HG03378 (cell line): Measurements from ENCODE around the gene CACNA1C.

Experiments used
- ATAC-seq: cut with Tn5 transposase; IDR thresholded peaks from one replicate; pipeline ENCODE4 v1.9.1; 2021; ENCODE audit warnings: mild to moderate bottlenecking, moderate library complexity; ENCODE audit not compliant: unreplicated experiment

Gene CACNA1C

GRCh38 chr12:2335109-2335508 lies 282.3 kb downstream of the CACNA1C start:
- ATAC-seq = no peak

DNA sequence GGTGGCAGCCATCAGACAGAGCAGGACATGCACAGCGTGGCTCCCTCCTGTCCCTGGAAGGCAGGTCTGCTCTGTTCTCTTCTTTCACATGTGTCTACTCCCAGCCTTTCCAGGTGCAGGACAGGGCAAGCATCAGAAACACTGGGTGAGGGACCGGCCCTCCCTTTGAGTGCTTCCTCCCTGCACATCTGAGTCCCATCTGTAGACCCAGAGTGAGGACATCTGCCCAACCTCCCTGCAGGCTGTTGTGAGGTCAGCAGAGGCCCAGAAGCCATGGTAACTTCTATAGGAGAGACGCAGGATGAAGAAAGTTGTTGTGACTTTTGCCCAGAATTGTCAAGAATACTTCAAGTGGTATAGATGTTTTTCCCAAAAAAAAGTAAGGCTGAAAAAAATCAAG lies 282.7 kb downstream of the CACNA1C start:
- no peak for ATAC-seq

DNA sequence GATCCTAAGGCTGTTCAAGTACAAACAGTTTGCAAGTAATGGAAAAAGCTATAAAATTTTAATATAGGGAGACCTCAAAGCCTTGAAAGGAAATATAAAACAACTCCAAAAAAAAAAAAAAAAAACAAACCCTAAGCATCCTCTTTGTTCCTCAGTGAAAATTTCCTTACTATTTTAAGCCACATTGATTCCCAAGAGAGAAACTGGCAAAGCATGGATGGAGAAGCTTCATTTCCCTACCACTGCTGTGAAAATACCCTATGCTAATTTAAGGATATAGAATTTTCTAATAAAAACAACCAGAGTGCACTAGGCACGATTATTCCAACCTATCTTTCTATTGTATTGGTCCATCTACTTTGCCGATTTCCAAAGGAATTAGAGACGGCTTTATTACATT lies 283.1 kb downstream of the CACNA1C start:
- ATAC-seq = no peak

DNA sequence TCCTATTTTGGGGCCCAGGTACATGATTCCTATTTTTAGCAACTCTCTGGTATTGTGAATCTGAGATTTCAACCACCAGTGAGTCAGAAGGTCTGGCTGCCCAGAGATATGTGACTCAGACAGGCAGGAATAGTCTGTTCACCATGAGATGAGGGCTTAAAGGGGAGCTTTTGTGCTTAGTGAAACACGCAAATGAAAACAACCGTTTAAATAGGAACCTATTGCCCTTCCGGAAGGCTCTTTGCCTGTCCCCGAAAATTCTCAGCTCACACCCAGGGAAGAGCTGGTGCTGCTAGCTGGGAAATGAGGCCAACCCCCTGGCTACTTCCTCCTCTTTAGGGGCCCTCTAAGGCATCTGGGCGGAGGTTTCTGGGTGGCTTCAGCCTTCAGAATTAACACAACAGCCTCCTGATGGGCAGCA lies 283.6 kb downstream of the CACNA1C start:
- ATAC-seq = peak; percentile 93

DNA sequence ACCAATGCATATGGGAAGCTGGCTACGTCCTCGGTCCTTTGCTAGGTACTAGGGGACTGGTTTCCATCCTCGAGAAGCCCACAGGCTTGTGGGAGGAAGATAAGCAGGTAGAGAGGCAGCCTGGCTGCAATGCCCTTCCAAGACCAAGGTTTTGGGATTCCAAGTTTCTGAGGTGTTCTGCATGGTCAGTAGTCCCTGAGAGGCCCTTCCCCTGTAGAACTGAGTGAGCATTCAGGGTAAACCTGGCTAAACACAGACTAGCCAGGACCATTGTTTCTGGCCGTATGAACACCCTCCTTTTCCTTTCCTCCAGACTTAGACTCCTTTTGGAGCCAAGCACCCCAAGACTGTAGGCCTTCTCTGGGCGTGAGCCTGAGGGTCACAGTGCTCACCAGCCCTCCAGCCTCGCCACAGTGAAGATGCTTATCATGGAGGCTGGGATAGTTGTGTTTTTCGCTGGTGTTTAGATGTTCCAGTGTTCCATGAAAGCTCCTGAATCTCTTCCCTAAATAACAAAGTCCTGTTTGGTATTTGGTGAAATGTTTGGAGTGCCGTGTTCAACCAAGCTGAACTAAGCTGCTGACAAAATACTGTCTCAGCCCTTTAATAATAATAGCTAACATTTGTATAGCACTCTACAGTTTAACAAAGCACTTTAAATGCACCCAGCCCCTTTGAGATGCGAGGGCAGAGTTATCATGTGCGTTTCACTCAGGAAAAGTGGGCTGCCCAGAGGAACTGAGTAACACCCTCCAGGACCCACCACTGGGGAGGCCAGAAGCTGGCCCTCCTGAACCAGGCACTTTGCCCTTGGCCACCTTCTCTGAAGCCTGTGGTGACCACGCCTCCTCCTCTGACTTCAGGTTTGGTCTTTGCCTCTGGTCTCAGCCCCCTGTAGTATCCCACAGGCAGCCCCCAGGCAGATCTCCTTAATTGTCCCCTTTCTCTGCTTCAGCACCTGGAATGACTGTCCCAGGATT lies 284.5 kb downstream of the CACNA1C start:
- no peak for ATAC-seq

GRCh38 chr12:2338381-2338780 lies 285.6 kb downstream of the CACNA1C start:
- ATAC-seq = no peak

- no peak for ATAC-seq
Measured at GRCh38 chr12:2338991-2339431, 286.2 kb downstream of the CACNA1C start.

- no peak for ATAC-seq
Measured at GRCh38 chr12:2341051-2341751, 288.4 kb downstream of the CACNA1C start.

GRCh38 chr12:2341871-2342270 lies 289.1 kb downstream of the CACNA1C start:
- ATAC-seq = no peak

- ATAC-seq = no peak
Measured at GRCh38 chr12:2343681-2344080, 290.9 kb downstream of the CACNA1C start.

DNA sequence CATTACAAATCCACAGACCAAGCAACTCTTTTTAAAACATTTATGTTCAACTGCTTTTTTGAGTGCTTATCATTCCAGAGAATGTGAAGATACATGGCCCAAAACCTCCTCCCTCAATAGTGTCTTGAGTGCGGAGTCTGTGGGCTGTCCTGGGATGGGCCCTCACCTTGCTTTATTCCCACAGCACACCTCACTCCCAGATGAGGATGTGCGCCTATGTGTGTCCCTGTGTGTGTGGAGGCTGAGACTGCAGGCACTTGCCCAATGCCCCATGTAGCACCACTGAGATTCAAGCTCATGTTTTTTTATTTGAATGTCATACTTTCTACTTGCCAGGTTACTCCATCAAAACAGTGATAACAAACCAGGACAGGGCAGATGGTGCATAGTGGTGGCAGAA lies 291.7 kb downstream of the CACNA1C start:
- no peak for ATAC-seq

DNA sequence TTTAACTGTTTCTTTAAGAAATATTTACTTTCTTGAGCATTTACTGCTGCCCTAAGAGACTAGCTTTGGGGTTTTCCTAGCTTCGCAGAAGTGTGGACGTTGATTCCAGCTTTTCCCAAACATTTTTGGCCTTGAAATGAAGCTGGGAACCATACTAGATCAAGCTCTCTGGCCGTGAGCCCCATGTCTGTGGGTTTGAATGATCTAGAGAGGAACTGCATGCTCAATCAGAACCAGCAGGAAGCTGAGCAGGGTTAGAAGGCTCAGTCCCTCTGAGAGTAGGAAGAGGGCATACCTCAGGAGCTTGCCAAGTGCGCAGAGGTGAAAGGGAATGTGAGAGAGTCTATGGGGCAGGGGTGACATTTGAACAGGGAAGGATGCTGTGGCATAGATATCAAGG lies 292.1 kb downstream of the CACNA1C start:
- ATAC-seq = no peak

- ATAC-seq = no peak
Measured at GRCh38 chr12:2345902-2346301, 293.1 kb downstream of the CACNA1C start.

- no peak for ATAC-seq
Measured at GRCh38 chr12:2346416-2346815, 293.6 kb downstream of the CACNA1C start.

- ATAC-seq = no peak
Measured at GRCh38 chr12:2347137-2347843, 294.5 kb downstream of the CACNA1C start.

- no peak for ATAC-seq
Measured at GRCh38 chr12:2347844-2348481, 295.2 kb downstream of the CACNA1C start.

GRCh38 chr12:2348482-2348852 lies 295.7 kb downstream of the CACNA1C start:
- no peak for ATAC-seq

- no peak for ATAC-seq
Measured at GRCh38 chr12:2351161-2351560, 298.4 kb downstream of the CACNA1C start.

DNA sequence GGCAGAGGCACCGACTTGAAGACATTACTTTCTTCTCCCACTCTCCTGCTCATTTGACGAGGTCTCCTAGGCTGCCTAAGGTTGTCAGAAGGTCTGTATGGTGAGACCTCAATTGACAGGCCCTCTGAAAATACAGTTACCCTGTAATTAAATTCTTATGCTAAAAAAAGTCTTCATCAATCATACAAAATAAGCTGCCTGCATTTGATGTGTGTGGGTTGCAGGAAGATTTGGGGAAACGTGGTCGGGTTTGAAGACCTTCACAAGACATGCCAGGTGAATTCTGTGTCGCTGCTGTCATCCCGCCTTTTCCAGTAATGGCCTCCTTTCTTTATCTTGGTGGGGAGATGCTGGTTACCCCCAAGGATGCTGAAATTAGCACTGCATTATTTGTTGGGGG lies 299.4 kb downstream of the CACNA1C start:
- no peak for ATAC-seq

GRCh38 chr12:2353281-2353680 lies 300.5 kb downstream of the CACNA1C start:
- ATAC-seq = no peak

DNA sequence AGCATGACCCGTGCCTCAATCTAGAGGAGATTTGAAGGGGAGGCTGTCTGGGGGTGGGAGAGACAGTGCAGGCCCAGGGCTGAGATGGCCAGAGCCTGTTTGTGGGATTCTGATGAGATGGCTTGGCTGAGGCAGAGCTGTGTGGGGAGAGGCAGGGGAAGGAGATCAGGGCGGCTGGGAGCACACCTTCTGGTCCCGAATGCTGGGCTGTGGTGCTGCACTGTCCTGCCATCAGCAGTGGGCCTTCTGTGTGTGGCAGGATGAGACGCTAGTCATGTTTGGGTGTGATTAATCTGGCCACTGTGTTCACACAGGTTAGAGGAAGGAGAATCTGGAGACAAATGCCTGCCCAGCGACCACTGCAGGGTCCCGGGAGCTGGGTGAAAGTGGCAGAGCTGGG lies 300.9 kb downstream of the CACNA1C start:
- ATAC-seq = no peak
